OCI-LY3 (cell line): ENCODE measurements around the gene PAQR6.

Source experiments
- H2AFZ ChIP-seq: fragments of 200-600, 300-600 bp; shearing (Covaris generic); 2 replicates; pipeline ENCODE4 v1.6.0; 2014; ENCODE audit warnings: antibody characterized with exemption, low read depth, low read length
- H3K27ac ChIP-seq: fragments of 200-600, 300-600 bp; sonication (generic); 2 replicates; pipeline ENCODE4 v1.5.1; 2014; ENCODE audit warnings: mild to moderate bottlenecking, low read length, moderate library complexity, mixed read lengths
- H3K27me3 ChIP-seq: fragments of 200-600, 300-600 bp; sonication (generic); 2 replicates; pipeline ENCODE4 v1.6.1; 2014; ENCODE audit warnings: low read depth, low read length, mixed read lengths
- H3K36me3 ChIP-seq: fragments of 200-600, 300-600 bp; sonication (generic); replicated peaks from 2 replicates; pipeline ENCODE3; 2014; ENCODE audit warnings: low read depth, low read length, mixed read lengths
- H3K4me1 ChIP-seq: fragments of 300-600, 200-600 bp; sonication (generic); 2 replicates; pipeline ENCODE4 v1.6.1; 2014; ENCODE audit warnings: low read length, mixed read lengths
- H3K4me2 ChIP-seq: fragments of 200-600, 300-600 bp; sonication (generic); 2 replicates; pipeline ENCODE4 v1.6.1; 2014; ENCODE audit warnings: low read length, mixed read lengths
- H3K4me3 ChIP-seq: fragments of 300-600, 200-600 bp; sonication (generic); 2 replicates; pipeline ENCODE4 v1.5.1; 2014; ENCODE audit warnings: antibody characterized with exemption, mild to moderate bottlenecking, low read length, moderate library complexity
- H3K79me2 ChIP-seq: fragments of 300-600, 200-600 bp; shearing (Covaris generic); 2 replicates; pipeline ENCODE4 v1.6.1; 2014; ENCODE audit warnings: mild to moderate bottlenecking, low read length, mixed read lengths
- H3K9ac ChIP-seq: fragments of 300-600, 200-600 bp; shearing (Covaris generic); 2 replicates; pipeline ENCODE4 v1.6.0; 2014; ENCODE audit warnings: mild to moderate bottlenecking, low read length, moderate library complexity
- H3K9me3 ChIP-seq: fragments of 200-600, 300-600 bp; shearing (Covaris generic); 2 replicates; pipeline ENCODE4 v1.6.1; 2014; ENCODE audit warnings: low read length, mixed read lengths; ENCODE audit not compliant: insufficient read depth
- H4K20me1 ChIP-seq: fragments of 200-600, 300-600 bp; sonication (generic); 2 replicates; pipeline ENCODE4 v1.6.1; 2016; ENCODE audit warnings: low read length, mixed read lengths; ENCODE audit not compliant: insufficient read depth
- CTCF ChIP-seq: fragments of 200-600, 300-600 bp; sonication (generic); IDR thresholded peaks from 2 replicates; pipeline ENCODE4 v1.5.1; 2014; ENCODE audit warnings: antibody characterized with exemption, low read length, low read depth
- EZH2phosphoT487 ChIP-seq: fragments of 200-600 bp; shearing (Covaris generic); IDR thresholded peaks from 2 replicates; pipeline ENCODE4 v1.6.1; 2018; ENCODE audit warnings: antibody characterized with exemption, mixed run types, low read depth

PAQR6 gene

GRCh38 chr1:156249593-156249992 lies 1.7 kb upstream of the PAQR6 start:
- H4K20me1 ChIP-seq = peaks cover 4% of the 10 kb centered on the region; the same call in 1 of the 2 replicates
- TF ChIP-seq EZH2phosphoT487 = no peak
- no peak for TF ChIP-seq CTCF
- no peak overlapping the region for H3K4me3 ChIP-seq
- H3K9ac ChIP-seq = no peak overlapping the region
- no peaks in the 10 kb centered on the region for H3K9me3 ChIP-seq
- no peak overlapping the region for H2AFZ ChIP-seq
- no peaks in the 10 kb centered on the region for H3K27me3 ChIP-seq
- no peaks in the 10 kb centered on the region for H3K79me2 ChIP-seq
- H3K4me2 ChIP-seq = no peak overlapping the region
- H3K36me3 ChIP-seq = peaks cover 37% of the 10 kb centered on the region
- H3K27ac ChIP-seq = no peak overlapping the region
- H3K4me1 ChIP-seq = no peaks in the 10 kb centered on the region

DNA sequence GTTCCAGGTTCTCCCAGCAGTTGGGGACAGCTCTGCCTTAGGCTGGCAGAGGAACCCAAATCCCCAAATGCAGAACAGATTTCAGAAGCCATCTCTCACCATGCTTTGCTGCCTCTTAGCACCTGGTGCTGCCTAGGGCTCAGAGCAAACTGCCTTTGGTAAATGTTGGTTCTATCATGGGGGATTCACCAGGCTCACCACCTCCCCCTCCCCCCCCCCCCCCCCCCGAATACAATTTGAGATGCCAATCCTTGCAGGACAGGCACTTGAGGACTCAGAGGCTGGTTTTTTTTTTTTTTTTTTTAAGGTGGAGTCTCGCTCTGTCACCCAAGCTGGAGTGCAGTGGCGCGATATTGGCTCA lies 447 bp upstream of the PAQR6 start:
- no peak overlapping the region for H3K4me2 ChIP-seq
- no peaks in the 10 kb centered on the region for H3K79me2 ChIP-seq
- no peak overlapping the region for H2AFZ ChIP-seq
- no peaks in the 10 kb centered on the region for H3K27me3 ChIP-seq
- no peaks in the 10 kb centered on the region for H3K9me3 ChIP-seq
- H4K20me1 ChIP-seq = peaks cover 4% of the 10 kb centered on the region; the same call in 1 of the 2 replicates
- no peak overlapping the region for H3K4me3 ChIP-seq
- TF ChIP-seq CTCF (no peak), EZH2phosphoT487 (no peak)
- no peak overlapping the region for H3K9ac ChIP-seq
- H3K36me3 ChIP-seq = peaks cover 28% of the 10 kb centered on the region
- no peak overlapping the region for H3K27ac ChIP-seq
- no peaks in the 10 kb centered on the region for H3K4me1 ChIP-seq

- Histone ChIP-seq H2AFZ (no peak overlapping the region), H3K36me3 (peaks cover 16% of the 10 kb centered on the region), H3K4me1 (no peaks in the 10 kb centered on the region), H3K4me2 (no peak overlapping the region), H3K9ac (no peak overlapping the region), H4K20me1 (peaks cover 4% of the 10 kb centered on the region; the same call in 1 of the 2 replicates), H3K4me3 (no peak overlapping the region), H3K79me2 (no peaks in the 10 kb centered on the region), H3K9me3 (no peaks in the 10 kb centered on the region), H3K27ac (no peak overlapping the region), H3K27me3 (no peaks in the 10 kb centered on the region)
- TF ChIP-seq CTCF = no peak
Measured at GRCh38 chr1:156246781-156247459, 936 bp downstream of the PAQR6 start.

- TF ChIP-seq CTCF (no peak), EZH2phosphoT487 (no peak)
- Histone ChIP-seq H3K27me3 (no peaks in the 10 kb centered on the region), H3K27ac (no peak overlapping the region), H3K9ac (no peak overlapping the region), H3K4me1 (no peaks in the 10 kb centered on the region), H2AFZ (no peak overlapping the region), H3K36me3 (peaks cover 9% of the 10 kb centered on the region), H3K79me2 (no peaks in the 10 kb centered on the region), H4K20me1 (peaks cover 4% of the 10 kb centered on the region; the same call in 1 of the 2 replicates), H3K9me3 (no peaks in the 10 kb centered on the region), H3K4me2 (no peak overlapping the region), H3K4me3 (no peak overlapping the region)
Measured at GRCh38 chr1:156246241-156246780, 1.5 kb downstream of the PAQR6 start.
